Keratinocyte (primary cell): Measurements from ENCODE around the gene PANK3.

Experiments
- EZH2 ChIP-seq: IDR thresholded peaks from one replicate; pipeline ENCODE4 v1.6.1; 2012; ENCODE audit warnings: inconsistent platforms, mild to moderate bottlenecking, low read length, moderate library complexity
- TF ChIP-seq, protein P1 (sequence below), 3 experiments: IDR thresholded peaks in 1 of 3; conservative IDR thresholded peaks in 1 of 3; optimal IDR thresholded peaks in 1 of 3; 2 replicates in 2 of 3; 3 replicates in 1 of 3; pipeline versions ENCODE3 to v1.5.1; 2011; ENCODE audit warnings: low read length in 3 of 3, mild to moderate bottlenecking in 3 of 3, moderate library complexity in 2 of 3, control low read depth in 1 of 3, inconsistent platforms in 1 of 3; ENCODE audit not compliant: insufficient read depth in 2 of 3; ENCODE audit errors: extremely low read depth in 1 of 3

DNA sequence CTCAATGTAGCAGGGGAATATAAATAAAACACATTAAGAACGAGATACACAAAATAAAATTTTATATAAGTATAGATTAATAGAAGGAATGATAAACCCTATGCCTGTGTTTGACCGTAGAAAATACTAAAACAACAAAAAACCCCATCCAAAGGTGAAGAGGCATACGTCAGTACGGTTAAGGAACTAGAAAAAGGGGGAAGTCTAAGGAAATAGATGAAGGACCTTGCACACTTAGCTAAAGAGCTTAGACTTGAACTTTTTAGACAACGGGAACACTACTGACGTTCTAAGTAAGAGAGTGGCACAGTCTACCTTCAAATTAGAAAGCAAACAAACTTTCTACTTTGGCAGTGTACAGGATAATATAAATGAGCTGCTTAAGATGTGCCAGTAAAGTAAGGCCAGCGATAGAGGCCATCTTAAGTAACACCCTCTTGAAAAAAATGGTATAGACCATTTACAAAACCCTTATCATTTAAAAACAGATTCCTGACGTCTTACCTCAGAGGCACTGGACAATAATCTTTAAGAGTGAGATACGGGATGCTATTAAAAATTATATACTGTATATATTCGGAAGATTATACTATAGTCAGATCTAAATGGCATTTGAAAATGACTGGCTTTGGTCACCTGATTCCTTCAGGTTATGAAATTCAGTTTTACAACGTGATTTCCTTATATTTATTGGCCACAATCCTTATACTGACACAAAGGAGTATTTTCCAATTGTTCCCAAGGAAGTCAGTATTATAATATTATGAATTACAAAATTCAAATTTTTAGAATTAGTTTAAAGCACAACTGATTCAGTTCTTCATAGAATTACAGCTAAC lies 8.5 kb downstream of the PANK3 start:
- TF ChIP-seq, protein P1, sequence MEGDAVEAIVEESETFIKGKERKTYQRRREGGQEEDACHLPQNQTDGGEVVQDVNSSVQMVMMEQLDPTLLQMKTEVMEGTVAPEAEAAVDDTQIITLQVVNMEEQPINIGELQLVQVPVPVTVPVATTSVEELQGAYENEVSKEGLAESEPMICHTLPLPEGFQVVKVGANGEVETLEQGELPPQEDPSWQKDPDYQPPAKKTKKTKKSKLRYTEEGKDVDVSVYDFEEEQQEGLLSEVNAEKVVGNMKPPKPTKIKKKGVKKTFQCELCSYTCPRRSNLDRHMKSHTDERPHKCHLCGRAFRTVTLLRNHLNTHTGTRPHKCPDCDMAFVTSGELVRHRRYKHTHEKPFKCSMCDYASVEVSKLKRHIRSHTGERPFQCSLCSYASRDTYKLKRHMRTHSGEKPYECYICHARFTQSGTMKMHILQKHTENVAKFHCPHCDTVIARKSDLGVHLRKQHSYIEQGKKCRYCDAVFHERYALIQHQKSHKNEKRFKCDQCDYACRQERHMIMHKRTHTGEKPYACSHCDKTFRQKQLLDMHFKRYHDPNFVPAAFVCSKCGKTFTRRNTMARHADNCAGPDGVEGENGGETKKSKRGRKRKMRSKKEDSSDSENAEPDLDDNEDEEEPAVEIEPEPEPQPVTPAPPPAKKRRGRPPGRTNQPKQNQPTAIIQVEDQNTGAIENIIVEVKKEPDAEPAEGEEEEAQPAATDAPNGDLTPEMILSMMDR (optimal IDR thresholded peaks at IDR 0.05 in 1 of 3, IDR thresholded peaks at IDR 0.05 in 1 of 3, conservative IDR thresholded peaks at IDR 0.05 in 1 of 3; ENCODE audit: extremely low read depth in 1 of 3, insufficient read depth in 2 of 3, low read length in 3 of 3) = no peak
- TF ChIP-seq EZH2 = no peak
